HepG2 (cell line): ENCODE data around the gene COX6B1. TPM values are rescaled to one million over a fixed set of nuclear protein-coding genes. Genes with fewer than 3 reads are reported as not detected.

Experiments used
- CEBPB ChIP-seq: IDR thresholded peaks from 2 replicates; pipeline ENCODE4 v1.6.1; 2011; ENCODE audit warnings: low read depth, low read length, improper control_type of control experiment, borderline replicate concordance
- ERF ChIP-seq: IDR thresholded peaks from 2 replicates; pipeline ENCODE4 v1.6.1; 2018; ENCODE audit warnings: missing biosample characterization, missing genetic modification reagents
- FOXP1 ChIP-seq, 2 experiments: fragments of 450-650 bp in 1 of 2; IDR thresholded peaks; 2 replicates each; pipeline ENCODE4 v1.6.1; 2017 to 2018; ENCODE audit warnings: antibody characterized with exemption in 1 of 2
- FOXP4 ChIP-seq: sonication (generic); formaldehyde crosslinking; IDR thresholded peaks from 2 replicates; pipeline ENCODE4 v1.4.0; 2020; ENCODE audit warnings: missing genetic modification reagents
- GABPA ChIP-seq, 2 experiments: IDR thresholded peaks; 2 replicates each; pipeline ENCODE4 v1.6.1; 2011 to 2016; ENCODE audit warnings: low read depth in 2 of 2, low read length in 1 of 2, missing biosample characterization in 1 of 2, missing genetic modification characterization in 1 of 2
- GTF2F1 ChIP-seq: fragments of 150-350 bp; IDR thresholded peaks from 2 replicates; pipeline ENCODE4 v1.6.1; 2014; ENCODE audit warnings: low read length
- HDAC1 ChIP-seq: sonication (generic); formaldehyde crosslinking; IDR thresholded peaks from 2 replicates; pipeline ENCODE4 v1.5.1; 2020; ENCODE audit warnings: mild to moderate bottlenecking, missing genetic modification reagents
- HNF1B ChIP-seq: sonication (generic); formaldehyde crosslinking; IDR thresholded peaks from 2 replicates; pipeline ENCODE4 v1.5.1; 2020; ENCODE audit warnings: mild to moderate bottlenecking, moderate library complexity, missing genetic modification reagents
- HNF4A ChIP-seq: sonication (generic); formaldehyde crosslinking; IDR thresholded peaks from 2 replicates; pipeline ENCODE4 v1.4.0; 2020; ENCODE audit warnings: missing genetic modification reagents
- MATR3 ChIP-seq: sonication (generic); formaldehyde crosslinking; IDR thresholded peaks from 2 replicates; pipeline ENCODE4 v1.4.0; 2020; ENCODE audit warnings: missing genetic modification reagents
- NR0B2 ChIP-seq: sonication (generic); formaldehyde crosslinking; IDR thresholded peaks from 2 replicates; pipeline ENCODE4 v1.4.0; 2020; ENCODE audit warnings: mild to moderate bottlenecking, missing genetic modification reagents
- SIN3A ChIP-seq: IDR thresholded peaks from 2 replicates; pipeline ENCODE4 v1.6.1; 2011; ENCODE audit warnings: low read depth, mild to moderate bottlenecking, control low read depth, low read length, borderline replicate concordance
- ZFP36L2 ChIP-seq: sonication (generic); formaldehyde crosslinking; IDR thresholded peaks from 2 replicates; pipeline ENCODE4 v1.4.0; 2020; ENCODE audit warnings: missing genetic modification reagents
- ZFP91 ChIP-seq: sonication (generic); formaldehyde crosslinking; IDR thresholded peaks from 2 replicates; pipeline ENCODE4 v1.9.0; 2022; ENCODE audit warnings: missing genetic modification reagents, mild to moderate bottlenecking, borderline replicate concordance
- ZNF124 ChIP-seq: sonication (generic); formaldehyde crosslinking; IDR thresholded peaks from 2 replicates; pipeline ENCODE4 v1.4.0; 2020; ENCODE audit warnings: missing genetic modification reagents
- ZNF234 ChIP-seq: sonication (generic); formaldehyde crosslinking; conservative IDR thresholded peaks from 2 replicates; pipeline ENCODE4 v1.5.1; 2020; ENCODE audit warnings: mild to moderate bottlenecking, missing genetic modification reagents
- ZNF276 ChIP-seq: sonication (generic); formaldehyde crosslinking; IDR thresholded peaks from 2 replicates; pipeline ENCODE4 v1.4.0; 2020; ENCODE audit warnings: mild to moderate bottlenecking, low read depth, missing genetic modification reagents
- ZNF460 ChIP-seq: sonication (generic); formaldehyde crosslinking; IDR thresholded peaks from 2 replicates; pipeline ENCODE4 v1.5.1; 2020; ENCODE audit warnings: missing genetic modification reagents, mild to moderate bottlenecking, borderline replicate concordance
- ZNF770 ChIP-seq: sonication (generic); formaldehyde crosslinking; IDR thresholded peaks from 2 replicates; pipeline ENCODE4 v1.5.0; 2020; ENCODE audit warnings: mild to moderate bottlenecking, missing genetic modification reagents
- polyA plus RNA-seq, 8 experiments: library from polyadenylated mRNA; depleted of rRNA in 3 of 8; stranded (reverse) in 7 of 8; unstranded in 1 of 8; fragments of >200 nt; fragmentation: Illumina TruSeq in 4 of 8; extraction: Trizol in 4 of 8; gene quantifications; 2 replicates each; pipeline versions ENCODE4 v1.2.1 to v1.2.3, GENCODE V29; 2011 to 2016; ENCODE audit warnings: low read depth in 4 of 8, missing spikeins in 1 of 8, mixed read lengths in 1 of 8; ENCODE audit not compliant: insufficient read depth in 1 of 8
- total RNA-seq, 5 experiments: library from RNA; depleted of rRNA; stranded (reverse); fragments of >200 nt; fragmentation: Illumina TruSeq; extraction: Trizol; gene quantifications; 2 replicates each; pipeline ENCODE4 v1.2.3, GENCODE V29; 2016; ENCODE audit warnings: low read depth in 1 of 5

Gene COX6B1
- total and polyA plus RNA-seq, 2 of the 13 experiments (the other 11 are each of a cell fraction or from before 2014, with no cell fraction given) = 481 to 487 TPM

GRCh38 chr19:35645680-35646511 is 2.2 kb upstream of the COX6B1 start (continued):
- no peak for TF ChIP-seq MATR3 (CRISPR knock-in tag)
- TF ChIP-seq ZFP91 (CRISPR knock-in tag) = no peak
- TF ChIP-seq ZNF124 (CRISPR knock-in tag) = no peak
- TF ChIP-seq GABPA (IDR thresholded peaks at IDR 0.05; ENCODE audit: low read depth, low read length) = no peak
- no peak for TF ChIP-seq GABPA (CRISPR knock-in tag; IDR thresholded peaks at IDR 0.05; ENCODE audit: low read depth)
- peak; percentile 95 for TF ChIP-seq ZNF460 (CRISPR knock-in tag)
- TF ChIP-seq FOXP1 (IDR thresholded peaks at IDR 0.05) = no peak
- peak; percentile 68 for TF ChIP-seq FOXP1 (CRISPR knock-in tag; IDR thresholded peaks at IDR 0.05)
- peak; percentile 45; the same call in 1 of the 2 replicates for TF ChIP-seq HDAC1 (CRISPR knock-in tag)
- no peak for TF ChIP-seq ZFP36L2 (CRISPR knock-in tag)
- TF ChIP-seq GTF2F1 = no peak
- TF ChIP-seq SIN3A = no peak
- no peak for TF ChIP-seq ERF (CRISPR knock-in tag)
- 0 out of 2 replicates have a peak, but pooled peaks have one; percentile 4 for TF ChIP-seq HNF4A (CRISPR knock-in tag)
- TF ChIP-seq FOXP4 (CRISPR knock-in tag) = peak; percentile 14; the same call in 1 of the 2 replicates
- TF ChIP-seq ZNF234 = no peak
- peak; percentile 50; the same call in 1 of the 2 replicates for TF ChIP-seq CEBPB
- no peak for TF ChIP-seq ZNF276 (CRISPR knock-in tag)
- peak; percentile 79 for TF ChIP-seq ZNF770 (CRISPR knock-in tag)
- TF ChIP-seq NR0B2 (CRISPR knock-in tag) = no peak
- TF ChIP-seq HNF1B (CRISPR knock-in tag) = no peak
